GM21786 (cell line): Measurements from ENCODE around the gene PCDHB14.
"Not testable (repeated sequence)": the region's sequence is repeated elsewhere in the genome, so short reads cannot be mapped to it uniquely, and the experiment has no call there.

Experiments used
- ATAC-seq: cut with Tn5 transposase; IDR thresholded peaks from one replicate; pipeline ENCODE4 v1.9.1; 2021; ENCODE audit not compliant: unreplicated experiment

The PCDHB14 gene

GRCh38 chr5:141223112-141223783 lies at the start of gene PCDHB14:
Gene PCDHB14, plus strand, starts transcription at chr5:141223343. Its CDS starts 163 bp downstream, at chr5:141223506.
- no peak for ATAC-seq

- ATAC-seq, result not testable (repeated sequence)
Measured at GRCh38 chr5:141174291-141175104, 48.6 kb upstream of the PCDHB14 start.

DNA sequence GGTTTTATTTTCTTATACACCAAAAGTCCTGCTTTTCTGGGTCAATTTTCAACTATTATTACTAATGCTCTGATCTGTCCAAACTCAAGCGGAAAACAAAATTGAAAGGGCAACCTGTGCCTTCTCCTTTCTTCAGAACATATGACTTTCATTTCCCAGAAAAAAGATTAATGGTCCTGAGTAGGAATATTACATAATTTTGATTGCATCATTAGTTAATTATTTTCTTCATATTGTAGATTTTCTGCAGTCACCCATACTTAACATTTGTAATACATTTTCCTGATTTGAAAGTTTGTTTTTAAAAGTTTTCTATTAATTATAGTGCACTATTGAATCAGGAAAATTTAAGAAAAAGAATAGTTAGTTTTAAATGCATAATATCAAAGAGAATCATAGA lies 47.2 kb upstream of the PCDHB14 start:
- no peak for ATAC-seq

DNA sequence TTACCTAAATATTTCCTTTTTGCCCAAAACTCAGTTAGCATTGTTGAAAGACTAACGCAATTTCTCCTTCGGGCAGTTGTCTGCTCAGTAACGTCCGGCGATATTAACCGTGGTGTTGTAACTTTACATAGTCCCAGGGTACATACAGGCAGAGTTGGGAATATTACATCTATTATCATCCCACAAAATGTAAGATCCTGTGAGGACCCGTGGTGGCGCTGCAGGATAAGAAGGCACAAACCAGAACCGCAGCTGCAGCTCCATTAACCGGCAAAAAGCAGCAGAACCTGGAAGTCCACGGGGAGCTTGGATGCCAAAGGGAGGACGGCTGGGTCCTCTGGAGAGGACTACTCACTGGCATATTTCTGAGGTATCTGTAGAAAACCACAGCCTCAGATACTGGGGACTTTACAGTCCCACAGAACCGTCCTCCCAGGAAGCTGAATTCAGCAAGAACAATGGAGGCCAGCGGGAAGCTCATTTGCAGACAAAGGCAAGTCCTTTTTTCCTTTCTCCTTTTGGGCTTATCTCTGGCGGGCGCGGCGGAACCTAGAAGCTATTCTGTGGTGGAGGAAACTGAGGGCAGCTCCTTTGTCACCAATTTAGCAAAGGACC lies 45.5 kb upstream of the PCDHB14 start, which contains the start of gene PCDHB8:
TSS of gene PCDHB8 (plus strand) at position 214 of the 615 bp plus-strand sequence. CDS start at position 459, 245 bp downstream.
- ATAC-seq, result not testable (repeated sequence)

GRCh38 chr5:141179371-141179770 lies 43.8 kb upstream of the PCDHB14 start:
- not testable (repeated sequence) for ATAC-seq

- not testable (repeated sequence) for ATAC-seq
Measured at GRCh38 chr5:141179876-141180275, 43.3 kb upstream of the PCDHB14 start.

DNA sequence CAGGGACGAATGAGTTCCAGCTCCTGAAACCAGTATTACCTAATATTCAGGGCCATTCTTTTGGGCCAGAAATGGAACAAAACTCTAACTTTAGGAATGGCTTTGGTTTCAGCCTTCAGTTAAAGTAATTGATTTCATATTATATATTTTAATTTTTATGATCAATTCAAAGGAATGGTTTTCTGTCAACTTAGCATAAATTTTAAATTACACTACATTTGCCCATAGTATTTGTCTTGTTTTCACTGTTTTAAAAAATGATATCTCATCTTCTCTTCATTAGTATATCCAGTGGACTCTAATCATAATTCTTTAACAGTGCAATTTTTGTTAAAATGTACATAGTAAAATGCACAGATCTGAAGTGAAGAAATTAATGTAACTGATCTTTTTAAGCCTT lies 42.8 kb upstream of the PCDHB14 start:
- no peak for ATAC-seq

GRCh38 chr5:141182248-141182647 lies 40.9 kb upstream of the PCDHB14 start, which contains the start of gene PCDHB16:
Gene PCDHB16, plus strand, starts transcription at chr5:141182387. Its CDS starts 173 bp downstream, at chr5:141182560.
- no peak for ATAC-seq

- not testable (repeated sequence) for ATAC-seq
Measured at GRCh38 chr5:141184117-141184855, 38.9 kb upstream of the PCDHB14 start.

DNA sequence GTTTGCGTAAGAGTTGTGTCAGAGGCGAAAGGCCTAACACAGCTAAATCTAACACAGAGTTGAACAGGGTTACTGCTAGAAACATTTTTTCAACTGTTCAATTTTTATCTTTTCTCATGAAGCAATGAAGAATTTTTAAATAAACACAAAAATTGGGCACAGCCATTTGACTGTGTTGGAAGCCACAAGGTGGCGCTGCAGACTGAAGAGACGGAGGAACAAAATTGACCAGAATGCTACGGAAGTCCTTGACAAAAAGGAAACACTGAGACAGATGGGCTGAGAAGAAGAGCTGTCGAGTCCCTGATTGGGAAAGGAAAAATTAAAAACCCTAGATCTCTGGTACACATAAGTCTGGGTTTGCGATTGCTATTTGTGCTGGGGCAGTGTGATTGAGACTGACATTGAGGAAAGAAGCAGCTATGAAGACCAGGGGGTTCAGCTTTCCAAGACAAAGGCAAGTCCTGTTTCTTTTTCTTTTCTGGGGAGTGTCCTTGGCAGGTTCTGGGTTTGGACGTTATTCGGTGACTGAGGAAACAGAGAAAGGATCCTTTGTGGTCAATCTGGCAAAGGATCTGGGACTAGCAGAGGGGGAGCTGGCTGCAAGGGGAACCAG lies 36.1 kb upstream of the PCDHB14 start, which contains the start of gene PCDHB9:
TSS of gene PCDHB9 (plus strand) at position 265 of the 616 bp plus-strand sequence. CDS start at position 423, 158 bp downstream.
- no peak for ATAC-seq

DNA sequence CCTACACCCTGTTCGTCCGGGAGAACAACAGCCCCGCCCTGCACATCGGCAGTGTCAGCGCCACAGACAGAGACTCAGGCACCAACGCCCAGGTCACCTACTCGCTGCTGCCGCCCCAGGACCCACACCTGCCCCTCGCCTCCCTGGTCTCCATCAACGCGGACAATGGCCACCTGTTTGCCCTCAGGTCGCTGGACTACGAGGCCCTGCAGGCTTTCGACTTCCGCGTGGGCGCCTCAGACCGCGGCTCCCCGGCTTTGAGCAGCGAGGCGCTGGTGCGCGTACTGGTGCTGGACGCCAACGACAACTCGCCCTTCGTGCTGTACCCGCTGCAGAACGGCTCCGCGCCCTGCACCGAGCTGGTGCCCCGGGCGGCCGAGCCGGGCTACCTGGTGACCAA lies 34.5 kb upstream of the PCDHB14 start:
- ATAC-seq, result not testable (repeated sequence)

DNA sequence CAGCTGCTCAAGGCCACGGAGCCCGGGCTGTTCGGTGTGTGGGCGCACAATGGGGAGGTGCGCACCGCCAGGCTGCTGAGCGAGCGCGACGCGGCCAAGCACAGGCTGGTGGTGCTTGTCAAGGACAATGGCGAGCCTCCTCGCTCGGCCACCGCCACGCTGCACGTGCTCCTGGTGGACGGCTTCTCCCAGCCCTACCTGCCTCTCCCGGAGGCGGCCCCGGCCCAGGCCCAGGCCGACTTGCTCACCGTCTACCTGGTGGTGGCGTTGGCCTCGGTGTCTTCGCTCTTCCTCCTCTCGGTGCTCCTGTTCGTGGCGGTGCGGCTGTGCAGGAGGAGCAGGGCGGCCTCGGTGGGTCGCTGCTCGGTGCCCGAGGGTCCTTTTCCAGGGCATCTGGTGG lies 34.0 kb upstream of the PCDHB14 start:
- not testable (repeated sequence) for ATAC-seq

GRCh38 chr5:141192110-141192725 lies 30.9 kb upstream of the PCDHB14 start, which contains the start of gene PCDHB10:
Gene PCDHB10, plus strand, starts transcription at chr5:141192353. Its CDS starts 200 bp downstream, at chr5:141192553.
- no peak for ATAC-seq

- ATAC-seq, result not testable (repeated sequence)
Measured at GRCh38 chr5:141194332-141194731, 28.8 kb upstream of the PCDHB14 start.

DNA sequence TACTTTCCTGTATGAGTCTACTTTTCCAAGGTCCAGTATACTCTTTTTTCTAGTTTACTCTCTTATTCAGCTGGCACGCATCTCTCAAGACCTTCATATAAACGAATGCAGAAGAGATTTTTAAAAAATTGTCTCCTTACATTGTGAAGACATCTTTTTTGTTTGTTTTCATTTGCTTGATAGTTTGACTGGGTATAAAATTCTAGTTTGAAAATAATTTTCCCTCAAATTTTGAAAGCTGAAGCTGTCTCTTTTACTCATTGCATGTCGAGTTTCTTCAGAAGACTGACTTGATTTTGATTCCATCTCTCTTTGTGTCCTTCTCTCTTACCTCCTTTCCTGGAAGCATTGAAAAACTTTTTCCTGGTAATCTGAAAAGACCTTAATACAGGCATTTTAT lies 26.8 kb upstream of the PCDHB14 start:
- ATAC-seq, result no peak

DNA sequence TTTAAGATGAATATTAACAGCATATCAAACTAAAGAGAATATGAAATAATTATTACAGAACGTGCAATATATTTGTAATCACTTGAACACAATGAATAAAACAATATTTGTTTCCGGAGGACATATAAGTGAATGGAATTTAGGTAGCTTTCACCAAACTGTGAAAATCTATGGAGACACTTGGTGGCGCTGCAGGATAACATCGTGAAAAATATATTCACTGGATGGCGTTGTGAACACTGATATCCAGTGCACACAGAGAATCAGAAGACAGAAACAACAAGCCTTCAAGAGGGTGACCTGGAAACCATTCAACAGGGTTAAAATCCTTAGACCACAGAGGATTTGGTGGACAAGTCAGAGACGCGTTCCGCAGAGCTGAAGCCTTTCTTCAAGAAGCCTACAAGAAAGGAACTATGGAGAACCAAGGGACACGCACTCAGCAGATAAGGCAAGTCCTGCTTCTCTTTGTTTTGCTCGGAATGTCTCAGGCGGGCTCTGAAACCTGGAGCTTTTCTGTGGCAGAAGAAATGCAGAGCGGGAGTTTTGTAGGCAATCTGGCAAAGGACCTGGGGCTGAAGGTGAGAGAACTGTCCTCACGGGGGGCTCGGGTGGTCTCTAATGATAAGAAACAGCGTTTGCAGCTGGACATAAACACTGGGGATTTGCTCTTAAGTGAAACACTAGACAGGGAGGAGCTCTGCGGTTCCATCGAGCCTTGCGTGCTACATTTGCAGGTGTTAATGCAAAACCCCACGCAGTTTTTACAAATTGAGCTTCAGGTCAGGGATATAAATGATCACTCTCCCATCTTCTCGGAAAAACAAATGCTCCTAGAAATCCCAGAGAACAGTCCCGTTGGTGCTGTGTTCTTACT lies 23.5 kb upstream of the PCDHB14 start, which contains the start of gene PCDHB11:
TSS of gene PCDHB11 (plus strand) at position 269 of the 877 bp plus-strand sequence. CDS start at position 417, 148 bp downstream.
- ATAC-seq, result no peak

DNA sequence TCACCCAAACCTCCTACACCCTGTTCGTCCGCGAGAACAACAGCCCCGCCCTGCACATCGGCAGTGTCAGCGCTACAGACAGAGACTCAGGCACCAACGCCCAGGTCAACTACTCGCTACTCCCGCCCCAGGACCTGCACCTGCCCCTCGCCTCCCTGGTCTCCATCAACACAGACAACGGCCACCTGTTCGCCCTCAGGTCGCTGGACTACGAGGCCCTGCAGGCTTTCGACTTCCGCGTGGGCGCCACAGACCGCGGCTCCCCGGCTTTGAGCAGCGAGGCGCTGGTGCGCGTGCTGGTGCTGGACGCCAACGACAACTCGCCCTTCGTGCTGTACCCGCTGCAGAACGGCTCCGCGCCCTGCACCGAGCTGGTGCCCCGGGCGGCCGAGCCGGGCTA lies 22.0 kb upstream of the PCDHB14 start:
- not testable (repeated sequence) for ATAC-seq

DNA sequence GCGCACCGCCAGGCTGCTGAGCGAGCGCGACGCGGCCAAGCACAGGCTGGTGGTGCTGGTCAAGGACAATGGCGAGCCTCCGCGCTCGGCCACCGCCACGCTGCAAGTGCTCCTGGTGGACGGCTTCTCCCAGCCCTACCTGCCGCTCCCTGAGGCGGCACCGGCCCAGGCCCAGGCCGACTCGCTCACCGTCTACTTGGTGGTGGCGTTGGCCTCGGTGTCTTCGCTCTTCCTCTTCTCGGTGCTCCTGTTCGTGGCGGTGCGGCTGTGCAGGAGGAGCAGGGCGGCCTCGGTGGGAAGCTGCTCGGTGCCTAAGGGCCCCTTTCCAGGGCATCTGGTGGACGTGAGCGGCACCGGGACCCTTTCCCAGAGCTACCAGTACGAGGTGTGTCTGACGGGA lies 21.5 kb upstream of the PCDHB14 start:
- ATAC-seq, result not testable (repeated sequence)
